GM21381 (cell line): ENCODE measurements around the gene SPPL3.

Source experiments
- ATAC-seq: cut with Tn5 transposase; IDR thresholded peaks from one replicate; pipeline ENCODE4 v1.9.1; 2021; ENCODE audit warnings: mild to moderate bottlenecking, moderate library complexity; ENCODE audit not compliant: unreplicated experiment

The SPPL3 gene

DNA sequence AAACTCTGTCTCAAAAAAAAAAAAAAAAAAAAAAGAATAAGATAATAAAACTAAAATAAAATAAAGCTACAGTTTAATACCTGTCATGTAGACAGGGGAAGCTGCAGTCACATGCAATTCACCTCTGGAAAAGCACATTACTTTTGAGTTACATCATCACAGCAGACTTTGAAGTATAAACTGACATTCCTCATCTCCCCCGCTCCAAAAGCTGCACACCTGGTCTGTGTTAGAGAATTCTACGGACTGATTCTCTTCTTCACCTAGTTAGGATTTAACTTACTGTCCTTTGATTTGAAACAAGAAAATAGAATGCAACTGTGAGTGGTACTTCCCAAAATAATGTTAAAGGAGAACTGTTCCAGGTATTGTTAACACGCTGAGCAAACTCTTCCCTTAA is 25.1 kb downstream of the SPPL3 start:
- no peak for ATAC-seq

DNA sequence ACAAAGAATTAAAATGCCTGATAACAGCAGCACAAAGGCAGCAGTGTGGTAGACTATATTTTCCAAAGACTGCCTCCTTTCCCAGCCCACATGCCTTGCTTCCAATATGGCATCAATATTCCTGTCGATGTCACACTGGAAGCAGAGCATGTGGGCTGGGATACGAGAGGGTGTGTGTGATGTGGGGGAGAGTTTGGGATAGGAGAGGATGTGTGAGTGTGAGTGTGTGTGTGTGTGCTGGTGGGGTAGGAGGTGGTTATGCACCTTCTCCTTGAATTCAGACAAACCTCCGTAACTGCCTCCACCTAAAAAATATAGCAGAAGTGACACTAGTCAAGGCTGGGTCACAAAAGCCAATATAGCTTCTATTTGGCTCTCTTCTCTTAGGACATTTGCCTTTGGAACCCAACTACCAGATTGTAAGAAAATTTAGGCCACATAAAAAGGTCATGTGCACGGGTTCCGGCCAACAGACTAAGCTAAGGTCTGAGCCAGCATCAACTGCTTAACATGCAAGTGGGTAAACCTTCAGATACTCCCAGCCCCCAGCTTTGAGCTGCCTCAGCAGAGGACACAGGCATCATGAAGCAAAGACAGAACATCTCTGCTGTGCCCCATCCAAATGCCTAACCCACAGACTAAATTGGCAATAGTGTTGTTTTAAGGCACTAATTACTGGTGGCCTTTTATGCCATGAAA is 29.5 kb downstream of the SPPL3 start:
- no peak for ATAC-seq

DNA sequence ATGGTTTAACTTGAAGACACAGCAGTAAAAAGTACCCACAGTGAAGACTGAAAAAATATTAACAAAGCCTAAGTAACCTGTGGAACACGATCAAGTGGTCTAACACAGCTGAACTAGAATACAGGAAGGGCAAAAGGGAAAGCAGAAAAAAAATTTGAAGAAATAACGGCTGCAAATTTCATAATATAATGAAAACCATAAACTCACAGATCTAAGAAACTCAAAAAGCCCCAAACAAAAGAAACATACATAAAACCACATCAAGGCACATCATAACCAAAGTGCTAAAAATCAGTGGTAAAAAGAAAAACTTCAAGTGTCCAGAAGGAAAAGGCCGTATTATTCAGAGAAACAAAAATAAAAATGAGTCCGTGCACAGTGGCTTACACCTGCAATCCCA is 30.9 kb downstream of the SPPL3 start:
- no peak for ATAC-seq

DNA sequence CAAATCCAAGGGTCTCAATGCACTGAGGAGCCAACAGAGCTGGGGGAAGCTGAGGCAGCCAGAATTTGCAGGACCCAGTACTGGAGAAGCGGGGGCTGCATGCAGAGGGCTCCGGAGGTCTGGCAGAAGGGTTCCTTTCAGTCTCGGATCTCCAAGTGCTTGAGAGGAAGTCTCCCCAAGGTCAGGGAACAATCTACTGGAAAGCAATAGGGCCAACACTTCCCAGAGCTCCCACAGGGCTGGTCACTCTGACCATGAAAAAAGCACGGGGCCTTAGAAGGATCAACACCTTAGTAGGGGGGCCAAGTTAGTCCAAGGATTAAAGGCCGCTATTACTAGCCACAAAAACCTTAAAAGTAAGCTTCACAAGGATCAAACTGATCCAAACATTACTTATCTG is 31.7 kb downstream of the SPPL3 start:
- ATAC-seq = no peak

DNA sequence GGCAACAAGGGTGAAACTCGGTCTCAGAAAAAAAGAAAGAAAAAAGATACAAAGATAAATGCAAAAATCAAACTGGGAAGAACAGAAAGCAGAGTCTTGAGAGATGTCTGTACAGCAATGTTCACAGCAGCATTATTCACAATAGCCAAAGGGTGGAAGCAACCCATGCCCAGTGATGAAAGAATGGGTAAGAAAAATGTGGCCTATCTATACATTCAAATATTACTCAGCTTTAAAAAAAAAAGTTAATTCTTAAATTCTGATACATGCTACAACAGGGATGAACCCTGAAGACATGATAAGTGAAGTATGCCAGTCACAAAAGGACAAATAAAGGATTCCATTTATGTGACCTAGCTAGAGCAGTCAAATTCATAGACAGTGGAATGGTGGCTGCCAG is 33.7 kb downstream of the SPPL3 start:
- ATAC-seq = no peak

DNA sequence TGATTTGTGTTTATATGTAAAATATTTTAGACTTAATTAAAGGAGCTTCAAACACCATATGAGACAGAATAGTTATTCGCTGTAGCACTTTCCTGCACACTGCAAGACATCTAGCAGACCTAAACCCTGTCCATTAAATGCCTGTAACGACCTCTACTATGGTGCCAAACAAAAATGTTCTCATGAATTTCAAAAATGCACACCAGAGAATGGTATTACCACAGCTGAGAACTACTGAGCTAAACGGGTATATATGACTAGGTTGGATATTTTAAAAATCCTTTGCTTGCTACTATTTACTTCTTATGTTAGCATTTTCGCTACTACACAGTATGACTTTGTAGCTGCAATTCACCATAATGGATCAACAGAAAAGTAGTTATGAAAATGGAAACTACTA is 34.8 kb downstream of the SPPL3 start:
- ATAC-seq = no peak

DNA sequence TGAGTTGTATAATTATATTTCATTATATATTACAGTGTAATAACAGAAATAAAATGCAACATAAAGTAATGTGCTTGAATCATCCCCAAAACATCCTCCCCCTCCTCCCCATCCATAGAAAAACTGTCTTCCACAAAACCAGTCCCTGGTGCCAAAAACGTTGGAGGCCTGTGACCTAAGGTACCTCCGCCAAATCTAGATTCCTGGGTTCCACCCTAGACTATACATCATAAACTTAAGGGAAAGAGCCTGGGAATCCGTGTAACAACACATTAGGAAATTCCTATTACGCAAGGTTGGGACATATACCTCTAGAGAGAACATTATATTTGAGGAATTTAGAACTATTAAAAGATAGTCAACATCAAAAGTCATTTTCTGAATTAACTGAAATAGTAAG is 38.0 kb downstream of the SPPL3 start:
- no peak for ATAC-seq

DNA sequence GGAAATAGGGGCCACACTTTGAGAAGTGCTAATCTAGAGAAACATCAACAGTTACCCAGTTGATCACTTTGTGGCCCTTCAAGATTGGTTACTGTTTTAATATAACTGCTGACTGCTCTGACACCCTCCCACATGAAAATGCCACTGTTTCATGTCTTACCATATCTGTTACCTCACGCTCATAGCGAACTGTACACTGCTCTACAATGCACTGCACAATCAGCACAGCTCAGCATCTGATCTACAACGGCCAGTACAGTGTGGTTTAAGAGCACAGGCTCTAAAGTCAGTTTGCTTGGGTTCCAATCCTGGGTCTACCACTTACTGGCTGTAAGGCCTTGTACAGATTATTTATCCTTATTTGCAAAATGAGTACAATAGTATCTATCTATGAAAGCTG is 39.1 kb downstream of the SPPL3 start:
- no peak for ATAC-seq

DNA sequence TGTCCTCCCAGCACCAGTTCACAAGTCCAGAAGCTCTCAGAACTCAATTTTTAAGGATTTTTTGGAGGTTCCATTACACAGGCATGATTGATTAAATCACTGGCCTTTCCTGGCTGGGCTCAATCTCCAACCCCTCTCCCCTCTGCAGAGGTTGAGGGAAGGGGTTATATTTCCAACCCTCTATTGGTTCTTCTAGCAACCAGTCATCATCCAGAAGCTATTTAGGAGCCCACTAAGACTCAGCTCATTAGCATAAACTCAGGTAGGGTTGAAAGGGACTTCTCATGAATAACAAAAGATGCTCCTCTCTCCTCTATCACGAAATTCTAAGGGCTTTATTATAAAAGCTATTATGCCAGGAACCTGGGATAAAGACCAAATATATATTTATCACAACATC is 41.5 kb downstream of the SPPL3 start:
- no peak for ATAC-seq

DNA sequence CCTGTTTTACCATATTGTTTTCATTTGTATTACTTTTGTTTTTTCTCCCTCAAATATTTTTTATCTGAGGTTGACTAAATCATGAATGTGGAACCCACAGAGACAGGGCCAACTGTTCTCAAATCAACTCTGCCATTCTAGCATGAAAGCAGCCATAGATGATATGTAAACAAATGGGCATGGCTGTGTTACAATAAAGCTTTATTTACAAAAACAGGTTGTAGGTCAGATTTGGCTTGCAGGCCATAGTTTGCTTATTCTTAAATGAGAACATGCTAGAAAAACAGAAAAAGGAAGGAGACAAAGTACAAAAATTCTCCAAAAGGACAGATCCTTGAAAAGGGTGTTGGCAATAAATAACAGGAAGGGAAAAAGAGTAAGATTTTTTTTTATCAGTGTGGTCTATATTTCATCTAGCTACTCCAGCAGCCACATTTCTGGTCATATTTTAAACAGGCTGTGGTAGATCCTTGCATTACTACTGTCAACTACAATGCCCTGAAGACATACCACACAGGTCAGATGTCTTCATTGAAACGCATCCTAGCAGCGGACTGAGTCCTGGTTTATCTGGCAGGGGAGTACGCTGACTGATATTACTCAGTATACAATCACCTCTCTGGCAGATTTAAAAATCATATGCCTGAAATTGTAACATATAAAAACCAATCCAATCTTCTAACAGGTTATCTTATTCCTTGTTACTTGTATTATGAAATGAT is 42.9 kb downstream of the SPPL3 start:
- ATAC-seq = no peak

DNA sequence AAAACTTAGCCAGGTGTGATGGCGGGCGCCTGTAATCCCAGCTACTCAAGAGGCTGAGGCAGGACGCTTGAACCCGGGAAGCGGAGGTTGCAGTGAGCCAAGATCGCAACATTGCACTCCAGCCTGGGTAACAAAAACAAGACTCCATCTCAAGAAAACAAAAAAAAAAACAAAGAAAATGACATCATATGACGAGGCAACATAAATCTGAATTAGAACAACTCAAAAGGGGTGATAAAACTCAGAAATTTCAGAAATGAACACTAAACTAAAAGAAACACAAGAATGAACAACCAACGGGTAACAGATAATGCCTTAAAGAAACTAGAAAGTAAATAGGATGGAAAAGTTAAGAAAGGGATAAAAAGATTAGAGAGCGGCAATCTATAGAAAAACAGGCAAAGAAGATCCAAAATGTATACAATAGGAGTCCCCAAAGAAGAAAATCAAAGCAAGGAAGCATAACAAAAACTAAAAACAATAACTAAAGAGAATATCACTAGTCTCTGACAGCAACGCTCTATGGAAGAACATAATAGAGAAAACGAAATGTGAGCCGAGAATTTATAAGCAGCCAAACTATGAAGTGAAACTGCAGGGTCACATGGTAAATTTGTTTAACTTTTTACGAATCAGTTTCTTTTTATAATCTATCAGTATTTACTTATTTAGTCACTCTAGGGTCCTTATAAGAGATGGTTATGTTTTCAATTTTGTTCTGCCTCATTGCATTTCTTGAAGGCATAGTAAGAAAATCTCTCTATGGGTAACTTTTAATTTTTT is 45.7 kb downstream of the SPPL3 start:
- no peak for ATAC-seq

DNA sequence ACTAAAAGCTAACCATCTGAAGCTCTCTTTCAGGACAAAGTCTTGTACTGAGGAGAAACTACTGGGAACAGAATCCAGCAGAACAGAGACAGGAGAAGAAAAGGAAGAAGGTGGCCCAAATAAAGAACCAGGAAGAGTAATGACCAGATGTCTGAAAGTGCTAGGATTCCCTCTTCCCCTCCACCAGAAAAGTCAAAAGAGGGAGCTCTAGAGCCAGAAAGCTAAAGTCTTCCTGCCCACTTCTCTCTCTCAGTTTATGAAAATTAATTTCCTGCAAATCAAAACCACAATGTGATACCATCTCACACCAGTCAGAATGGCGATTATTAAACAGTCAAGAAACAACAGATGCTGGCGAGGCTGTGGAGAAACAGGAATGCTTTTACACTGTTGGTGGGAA is 47.2 kb downstream of the SPPL3 start:
- no peak for ATAC-seq

DNA sequence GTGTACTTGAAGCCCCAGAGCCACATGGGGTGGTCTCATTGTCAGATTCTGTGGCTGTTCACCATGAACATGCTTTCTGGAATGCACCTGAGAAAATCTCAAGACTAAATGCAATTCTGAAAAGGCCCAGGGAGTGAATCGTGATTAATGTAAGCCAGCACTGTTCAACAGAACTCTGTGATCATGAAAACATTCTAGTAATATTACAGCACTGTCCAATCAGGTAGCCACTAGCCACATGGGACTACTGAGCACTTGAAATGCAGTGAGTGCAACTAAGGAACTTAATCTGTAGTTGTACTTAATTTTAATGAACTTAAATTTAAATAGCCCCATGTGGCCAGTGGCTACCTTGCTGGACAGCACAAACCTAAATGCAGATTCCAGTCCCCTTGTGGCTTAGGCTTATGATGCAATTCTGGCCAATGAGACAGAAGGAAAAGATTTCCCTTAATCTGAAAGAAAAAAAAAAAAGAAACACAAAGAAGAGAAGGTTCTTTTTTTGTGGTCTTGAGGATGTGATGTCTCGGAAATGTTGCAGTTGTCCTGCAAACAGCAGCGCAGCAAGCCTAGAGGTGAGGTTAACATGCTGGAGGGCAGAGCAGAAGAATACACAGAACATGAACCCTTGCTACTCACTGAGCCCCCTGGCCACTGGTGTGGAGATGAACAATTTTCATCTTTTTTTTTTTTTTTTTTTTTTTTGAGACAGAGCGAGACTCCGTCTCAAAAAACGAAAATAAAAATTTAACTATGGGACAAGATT is 48.2 kb downstream of the SPPL3 start:
- ATAC-seq = no peak

DNA sequence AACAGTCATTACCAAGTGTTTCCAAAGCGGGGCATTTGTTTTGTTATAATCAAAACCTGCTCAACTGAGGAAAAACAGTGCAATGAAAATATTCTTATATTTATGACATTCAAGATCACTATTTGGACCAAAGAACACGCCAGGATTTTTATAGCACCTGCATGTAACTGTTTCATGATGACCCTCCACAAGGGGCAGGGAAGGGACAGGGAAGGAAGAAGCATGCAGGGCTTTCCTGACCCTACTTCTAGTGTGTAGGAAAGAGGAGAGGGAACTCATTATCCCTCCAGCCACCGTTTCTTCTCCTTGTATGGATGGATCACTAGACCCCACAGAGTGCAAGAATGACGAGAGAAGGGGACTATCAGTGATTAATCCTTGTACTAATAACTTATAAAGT is 49.4 kb downstream of the SPPL3 start:
- ATAC-seq = no peak

DNA sequence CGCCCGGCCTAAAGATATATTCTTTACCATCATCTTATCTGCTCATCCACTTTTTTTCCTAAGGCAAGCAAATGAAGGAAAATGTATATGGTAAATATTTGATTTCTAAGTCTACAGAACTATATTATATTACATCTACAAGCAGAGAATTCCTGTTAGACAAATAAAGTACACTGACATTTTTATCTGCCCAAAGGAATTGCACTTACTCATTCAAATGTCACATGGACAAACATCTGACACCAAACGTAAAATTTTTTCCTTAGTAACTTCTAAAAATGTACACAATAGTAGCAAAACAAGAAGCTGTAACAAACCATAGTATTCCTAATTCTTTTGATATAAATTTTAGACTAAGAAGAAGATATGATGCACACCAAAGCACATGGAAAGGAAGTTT is 51.0 kb downstream of the SPPL3 start:
- no peak for ATAC-seq

DNA sequence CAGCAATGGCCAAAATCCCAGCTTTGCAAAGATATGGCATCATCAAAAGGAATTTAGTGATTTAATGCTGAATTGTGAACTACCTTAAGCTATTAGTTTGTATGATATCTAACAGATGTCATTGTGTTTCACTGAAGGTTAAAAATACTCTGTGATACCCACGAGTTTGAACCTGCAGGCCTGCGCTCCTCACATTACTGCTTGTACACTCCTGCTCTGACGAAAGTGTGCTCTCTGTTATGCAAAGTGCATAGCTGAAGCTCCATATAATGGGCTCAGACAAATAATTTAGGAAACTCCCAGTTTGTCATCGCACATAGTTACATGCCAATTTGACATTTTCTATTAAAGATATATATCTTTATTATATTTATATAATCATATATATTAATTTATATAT is 52.2 kb downstream of the SPPL3 start:
- no peak for ATAC-seq

DNA sequence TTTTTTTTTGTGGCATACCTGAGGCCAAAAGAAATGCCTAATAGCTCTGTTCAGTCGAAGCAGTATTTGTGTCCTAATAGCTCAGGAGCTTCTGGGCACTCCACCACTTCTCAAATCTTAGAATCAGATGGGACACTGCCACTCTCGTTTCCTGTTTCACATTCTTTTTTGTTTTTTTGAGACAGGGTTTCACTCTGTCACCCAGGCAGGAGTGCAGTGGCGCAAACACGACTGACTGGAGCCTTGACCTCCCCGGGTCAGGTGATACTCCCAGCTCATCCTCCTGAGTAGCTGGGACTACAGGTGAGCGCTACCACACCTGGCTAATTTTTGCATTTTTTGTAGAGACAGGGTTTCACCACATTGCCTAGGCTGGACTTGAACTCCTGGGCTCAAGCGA is 52.7 kb downstream of the SPPL3 start:
- ATAC-seq = peak; percentile 60

DNA sequence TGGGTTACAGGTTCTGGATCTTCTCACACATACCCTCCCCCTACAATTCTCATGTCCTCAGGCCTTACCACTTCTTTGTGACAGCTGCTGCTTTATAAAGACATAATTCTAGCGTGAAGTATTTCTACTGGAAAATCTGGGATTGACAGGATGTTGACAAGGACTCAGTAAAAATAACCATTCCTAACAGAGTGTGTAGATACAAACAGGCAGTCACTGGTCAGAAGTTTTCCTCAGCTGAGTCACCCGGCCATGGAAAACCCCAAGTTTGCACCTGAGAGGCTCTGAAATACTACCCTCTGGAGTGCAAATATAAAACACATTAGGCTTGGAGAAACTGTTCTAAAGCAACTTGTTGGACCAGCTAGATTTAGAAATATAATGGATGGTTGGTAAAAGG is 54.4 kb downstream of the SPPL3 start:
- no peak for ATAC-seq

DNA sequence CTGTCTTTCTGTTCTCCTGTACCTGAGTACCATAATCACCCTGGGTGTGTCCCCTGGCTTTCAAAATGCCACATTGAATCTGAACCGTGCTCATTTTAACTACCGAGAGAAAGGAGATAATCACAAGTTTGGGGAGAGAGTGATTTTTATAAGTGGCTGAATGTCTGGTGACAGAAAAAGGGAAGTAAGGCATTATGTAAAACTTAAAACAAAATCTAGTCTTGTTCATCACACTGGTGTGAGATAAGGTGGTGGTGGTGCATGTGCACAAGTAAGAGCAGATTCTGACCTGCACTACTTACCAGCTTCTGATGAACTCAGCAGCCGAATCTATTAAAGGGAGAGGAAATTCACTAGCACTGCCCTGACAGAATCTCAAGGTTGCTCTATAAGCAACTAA is 56.3 kb downstream of the SPPL3 start:
- ATAC-seq = no peak

DNA sequence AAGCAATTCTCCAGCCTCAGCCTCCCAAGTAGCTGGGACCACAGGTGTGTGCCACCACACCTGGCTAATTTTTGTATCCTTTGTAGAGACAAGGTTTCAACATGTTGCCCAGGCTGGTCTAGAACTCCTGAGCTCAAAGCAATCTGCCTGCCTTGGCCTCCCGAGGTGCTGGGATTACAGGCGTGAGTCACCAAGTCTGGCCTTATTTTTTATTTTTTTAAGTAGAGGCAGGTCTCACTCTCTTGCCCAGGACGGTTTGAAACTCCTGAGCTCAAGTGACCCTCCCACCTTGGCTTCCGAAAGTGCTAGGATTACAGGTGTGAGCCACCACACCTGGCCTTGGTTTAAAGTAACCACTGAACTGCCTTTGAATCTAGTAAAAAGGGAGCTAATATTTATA is 56.8 kb downstream of the SPPL3 start:
- no peak for ATAC-seq

DNA sequence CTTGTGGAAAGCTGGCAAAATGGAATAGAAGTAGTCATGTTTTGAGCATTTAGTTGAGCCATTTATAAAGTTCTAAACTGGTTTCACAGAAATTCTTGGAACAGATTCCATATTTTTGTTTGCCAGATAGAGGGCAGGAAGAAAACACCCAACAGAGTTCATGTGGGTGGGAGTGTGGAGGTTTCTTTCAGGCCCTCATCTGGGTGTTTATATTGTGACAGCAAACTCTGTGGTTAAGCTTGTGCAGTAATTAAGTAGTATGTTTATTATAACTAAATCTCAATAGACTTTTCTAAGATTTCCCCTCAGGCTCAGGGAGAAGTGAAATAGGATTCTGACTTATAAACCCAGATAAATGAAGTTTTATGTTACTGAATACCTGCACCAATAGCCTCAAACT is 57.4 kb downstream of the SPPL3 start:
- ATAC-seq = no peak
